ENCODE data around the gene HAPSTR1. TPM values are rescaled to one million over a fixed set of nuclear protein-coding genes. Genes with fewer than 3 reads are reported as not detected.

HAPSTR1 gene
- polyA plus RNA-seq, 3 donors from 2014 or later: 4.9 to 20.2 (median 6.1) TPM

GRCh38 chr16:9124444-9124843 lies 33.0 kb downstream of the HAPSTR1 start:
- Mint-ChIP-seq H3K36me3 (peaks cover 0 to 6% (median 0%) of the 10 kb centered on the region in 3 donors), H3K4me1 (peaks cover 78 to 90% of the 10 kb centered on the region in 2 donors), H3K4me3 (peak overlapping the region in 1 of 5 donors; percentile 7), H3K9me3 (no peaks in the 10 kb centered on the region), H3K27ac (peak overlapping the region in 5 of 6 donors; percentile 40 to 81 (median 73)), H3K27me3 (ENCODE audit: low read depth in 3 of 3) (peaks cover 2 to 4% (median 2%) of the 10 kb centered on the region in 3 donors)
- DNase-seq: no peak

- H3K9me3 Mint-ChIP-seq: no peaks in the 10 kb centered on the region
- DNase-seq: no peak
- peaks cover 0 to 6% (median 0%) of the 10 kb centered on the region in 3 donors for H3K36me3 Mint-ChIP-seq
- H3K4me1 Mint-ChIP-seq: peaks cover 73 to 84% of the 10 kb centered on the region in 2 donors
- no peak overlapping the region for H3K4me3 Mint-ChIP-seq
- peaks cover 2 to 4% (median 2%) of the 10 kb centered on the region in 3 donors for H3K27me3 Mint-ChIP-seq (ENCODE audit: low read depth in 3 of 3)
- peak overlapping the region in 5 of 6 donors; percentile 65 to 88 (median 79) for H3K27ac Mint-ChIP-seq
Measured at GRCh38 chr16:9124908-9125584, 33.6 kb downstream of the HAPSTR1 start.

GRCh38 chr16:9125658-9126505 lies 34.4 kb downstream of the HAPSTR1 start:
- Mint-ChIP-seq H3K9me3 (no peaks in the 10 kb centered on the region), H3K4me3 (peak overlapping the region in 2 of 5 donors; percentile 42 to 60), H3K4me1 (peaks cover 73 to 80% of the 10 kb centered on the region in 2 donors), H3K27me3 (ENCODE audit: low read depth in 3 of 3) (peaks cover 2 to 4% (median 2%) of the 10 kb centered on the region in 3 donors), H3K36me3 (peaks cover 0 to 6% (median 0%) of the 10 kb centered on the region in 3 donors), H3K27ac (peak overlapping the region; percentile 45 to 99 (median 86))
- no peak for DNase-seq

- Mint-ChIP-seq H3K27me3 (ENCODE audit: low read depth in 3 of 3) (peaks cover 2 to 4% (median 2%) of the 10 kb centered on the region in 3 donors), H3K4me1 (peaks cover 71 to 77% of the 10 kb centered on the region in 2 donors), H3K4me3 (peak overlapping the region; percentile 36 to 71 (median 57)), H3K9me3 (no peaks in the 10 kb centered on the region), H3K27ac (peak overlapping the region; percentile 82 to 99 (median 92)), H3K36me3 (peaks cover 0 to 6% (median 0%) of the 10 kb centered on the region in 3 donors)
- DNase-seq: no peak
Measured at GRCh38 chr16:9126609-9127008, 35.2 kb downstream of the HAPSTR1 start.

GRCh38 chr16:9128346-9129342 lies 37.2 kb downstream of the HAPSTR1 start:
- peak overlapping the region; percentile 71 to 92 (median 80) for H3K4me3 Mint-ChIP-seq
- peak overlapping the region; percentile 89 to 99 (median 96) for H3K27ac Mint-ChIP-seq
- peaks cover 2 to 7% (median 4%) of the 10 kb centered on the region in 3 donors for H3K27me3 Mint-ChIP-seq (ENCODE audit: low read depth in 3 of 3)
- no peaks in the 10 kb centered on the region for H3K9me3 Mint-ChIP-seq
- no peak for DNase-seq
- peaks cover 0 to 6% (median 0%) of the 10 kb centered on the region in 3 donors for H3K36me3 Mint-ChIP-seq
- peaks cover 67 to 74% of the 10 kb centered on the region in 2 donors for H3K4me1 Mint-ChIP-seq

- H3K4me1 Mint-ChIP-seq: peaks cover 53 to 63% of the 10 kb centered on the region in 2 donors
- no peaks in the 10 kb centered on the region for H3K9me3 Mint-ChIP-seq
- H3K27ac Mint-ChIP-seq: peak overlapping the region in 3 of 6 donors; percentile 35 to 83 (median 35)
- H3K27me3 Mint-ChIP-seq (ENCODE audit: low read depth in 3 of 3): peaks cover 0 to 5% (median 1%) of the 10 kb centered on the region in 3 donors
- no peak for DNase-seq
- no peaks in the 10 kb centered on the region for H3K36me3 Mint-ChIP-seq
- no peak overlapping the region for H3K4me3 Mint-ChIP-seq
Measured at GRCh38 chr16:9134306-9134705, 42.9 kb downstream of the HAPSTR1 start.

- H3K4me3 Mint-ChIP-seq: peak overlapping the region; percentile 23 to 52 (median 51)
- peak overlapping the region; percentile 35 to 89 (median 43) for H3K27ac Mint-ChIP-seq
- H3K36me3 Mint-ChIP-seq: no peaks in the 10 kb centered on the region
- peak; percentile 56 to 60 (median 58) for DNase-seq
- H3K4me1 Mint-ChIP-seq: peaks cover 55 to 67% of the 10 kb centered on the region in 2 donors
- peaks cover 0 to 5% (median 1%) of the 10 kb centered on the region in 3 donors for H3K27me3 Mint-ChIP-seq (ENCODE audit: low read depth in 3 of 3)
- no peaks in the 10 kb centered on the region for H3K9me3 Mint-ChIP-seq
Measured at GRCh38 chr16:9134739-9135138, 43.3 kb downstream of the HAPSTR1 start.

- Mint-ChIP-seq H3K9me3 (no peaks in the 10 kb centered on the region), H3K27ac (peak overlapping the region; percentile 32 to 89 (median 78)), H3K4me3 (peak overlapping the region in 4 of 5 donors; percentile 29 to 55 (median 44)), H3K4me1 (peaks cover 55 to 69% of the 10 kb centered on the region in 2 donors), H3K27me3 (ENCODE audit: low read depth in 3 of 3) (peaks cover 0 to 7% (median 1%) of the 10 kb centered on the region in 3 donors), H3K36me3 (peaks cover 0 to 3% (median 3%) of the 10 kb centered on the region in 3 donors)
- DNase-seq: peak in 2 of 3 donors; percentile 33 to 36
Measured at GRCh38 chr16:9135797-9136196, 44.4 kb downstream of the HAPSTR1 start.

GRCh38 chr16:9136596-9136995 lies 45.2 kb downstream of the HAPSTR1 start:
- Mint-ChIP-seq H3K4me1 (peaks cover 53 to 67% of the 10 kb centered on the region in 2 donors), H3K4me3 (no peak overlapping the region), H3K27ac (peak overlapping the region in 1 of 6 donors; percentile 28), H3K9me3 (no peaks in the 10 kb centered on the region), H3K27me3 (ENCODE audit: low read depth in 3 of 3) (peaks cover 0 to 7% (median 1%) of the 10 kb centered on the region in 3 donors), H3K36me3 (peaks cover 0 to 3% (median 3%) of the 10 kb centered on the region in 3 donors)
- DNase-seq: no peak

- Mint-ChIP-seq H3K9me3 (no peaks in the 10 kb centered on the region), H3K27ac (peak overlapping the region in 2 of 6 donors; percentile 55 to 85), H3K4me1 (peaks cover 42 to 55% of the 10 kb centered on the region in 2 donors), H3K36me3 (peaks cover 0 to 3% (median 3%) of the 10 kb centered on the region in 3 donors), H3K4me3 (no peak overlapping the region), H3K27me3 (ENCODE audit: low read depth in 3 of 3) (peaks cover 0 to 2% (median 1%) of the 10 kb centered on the region in 3 donors)
- no peak for DNase-seq
Measured at GRCh38 chr16:9138021-9138680, 46.7 kb downstream of the HAPSTR1 start.

GRCh38 chr16:9138731-9139501 lies 47.5 kb downstream of the HAPSTR1 start:
- Mint-ChIP-seq H3K36me3 (peaks cover 0 to 3% (median 3%) of the 10 kb centered on the region in 3 donors), H3K27ac (peak overlapping the region in 3 of 6 donors; percentile 34 to 86 (median 54)), H3K27me3 (ENCODE audit: low read depth in 3 of 3) (peaks cover 0 to 2% (median 1%) of the 10 kb centered on the region in 3 donors), H3K9me3 (no peaks in the 10 kb centered on the region), H3K4me3 (peak overlapping the region in 3 of 5 donors; percentile 34 to 46 (median 39)), H3K4me1 (peaks cover 39 to 49% of the 10 kb centered on the region in 2 donors)
- peak; percentile 53 to 59 (median 58) for DNase-seq
